IPS-20b (cell line): ENCODE results near the gene MCF2L.
"Not testable (repeated sequence)": the region's sequence is repeated elsewhere in the genome, so short reads cannot be mapped to it uniquely, and the experiment has no call there.

ENCODE experiments used
- H3K27ac ChIP-seq: one replicate; pipeline ENCODE4 v1.5.1; 2013; ENCODE audit warnings: low read length
- H3K27me3 ChIP-seq: 2 replicates; pipeline ENCODE4 v1.6.1; 2013; ENCODE audit warnings: mild to moderate bottlenecking, low read length, inconsistent platforms; ENCODE audit not compliant: insufficient read depth
- H3K36me3 ChIP-seq: 2 replicates; pipeline ENCODE4 v1.6.1; 2013; ENCODE audit warnings: low read depth, mild to moderate bottlenecking, inconsistent platforms, low read length, moderate library complexity; ENCODE audit not compliant: insufficient read depth
- H3K4me1 ChIP-seq: 2 replicates; pipeline ENCODE4 v1.6.1; 2013; ENCODE audit warnings: mild to moderate bottlenecking, control low read depth, inconsistent platforms, low read length, moderate library complexity; ENCODE audit not compliant: insufficient read depth
- H3K4me3 ChIP-seq: 2 replicates; pipeline ENCODE4 v1.5.1; 2013; ENCODE audit warnings: mild to moderate bottlenecking, low read length, inconsistent platforms
- H3K9ac ChIP-seq: 2 replicates; pipeline ENCODE4 v1.6.1; 2013; ENCODE audit warnings: low read depth, mild to moderate bottlenecking, inconsistent platforms, low read length, moderate library complexity
- H3K9me3 ChIP-seq: 2 replicates; pipeline ENCODE4 v1.6.1; 2013; ENCODE audit warnings: mild to moderate bottlenecking, low read depth, low read length, inconsistent platforms; ENCODE audit not compliant: insufficient read depth

MCF2L gene

GRCh38 chr13:113076681-113077401 lies 107.8 kb downstream of the MCF2L start:
- no peak overlapping the region for H3K4me3 ChIP-seq
- no peaks in the 10 kb centered on the region for H3K9me3 ChIP-seq
- H3K4me1 ChIP-seq, result no peaks in the 10 kb centered on the region
- no peak overlapping the region for H3K9ac ChIP-seq
- peaks cover 5% of the 10 kb centered on the region; the same call in 1 of the 2 replicates for H3K36me3 ChIP-seq
- H3K27ac ChIP-seq, result no peak overlapping the region
- H3K27me3 ChIP-seq, result no peaks in the 10 kb centered on the region

DNA sequence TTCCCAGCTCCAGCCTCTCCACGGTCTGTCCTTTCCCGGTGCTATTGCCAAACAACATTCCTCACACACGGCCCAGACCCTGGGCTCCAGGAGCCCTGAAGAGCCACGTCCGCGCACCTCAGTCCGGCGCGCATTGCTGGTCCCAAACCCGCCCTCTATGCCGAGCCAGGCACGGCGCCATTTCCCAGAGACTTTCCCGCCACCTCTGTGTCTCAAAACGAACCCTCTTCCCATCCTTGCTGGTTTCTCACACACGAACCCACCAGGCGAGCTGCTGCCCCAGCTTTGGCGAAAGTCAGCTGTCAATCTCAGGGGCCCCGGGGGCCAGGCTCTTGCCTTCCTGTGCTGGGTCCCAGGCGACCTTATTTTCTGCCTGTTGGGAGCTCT lies 108.5 kb downstream of the MCF2L start:
- Histone ChIP-seq H3K4me1 (no peaks in the 10 kb centered on the region), H3K4me3 (no peak overlapping the region), H3K27ac (no peak overlapping the region), H3K36me3 (peaks cover 5% of the 10 kb centered on the region; the same call in 1 of the 2 replicates), H3K9me3 (no peaks in the 10 kb centered on the region), H3K27me3 (no peaks in the 10 kb centered on the region), H3K9ac (no peak overlapping the region)

DNA sequence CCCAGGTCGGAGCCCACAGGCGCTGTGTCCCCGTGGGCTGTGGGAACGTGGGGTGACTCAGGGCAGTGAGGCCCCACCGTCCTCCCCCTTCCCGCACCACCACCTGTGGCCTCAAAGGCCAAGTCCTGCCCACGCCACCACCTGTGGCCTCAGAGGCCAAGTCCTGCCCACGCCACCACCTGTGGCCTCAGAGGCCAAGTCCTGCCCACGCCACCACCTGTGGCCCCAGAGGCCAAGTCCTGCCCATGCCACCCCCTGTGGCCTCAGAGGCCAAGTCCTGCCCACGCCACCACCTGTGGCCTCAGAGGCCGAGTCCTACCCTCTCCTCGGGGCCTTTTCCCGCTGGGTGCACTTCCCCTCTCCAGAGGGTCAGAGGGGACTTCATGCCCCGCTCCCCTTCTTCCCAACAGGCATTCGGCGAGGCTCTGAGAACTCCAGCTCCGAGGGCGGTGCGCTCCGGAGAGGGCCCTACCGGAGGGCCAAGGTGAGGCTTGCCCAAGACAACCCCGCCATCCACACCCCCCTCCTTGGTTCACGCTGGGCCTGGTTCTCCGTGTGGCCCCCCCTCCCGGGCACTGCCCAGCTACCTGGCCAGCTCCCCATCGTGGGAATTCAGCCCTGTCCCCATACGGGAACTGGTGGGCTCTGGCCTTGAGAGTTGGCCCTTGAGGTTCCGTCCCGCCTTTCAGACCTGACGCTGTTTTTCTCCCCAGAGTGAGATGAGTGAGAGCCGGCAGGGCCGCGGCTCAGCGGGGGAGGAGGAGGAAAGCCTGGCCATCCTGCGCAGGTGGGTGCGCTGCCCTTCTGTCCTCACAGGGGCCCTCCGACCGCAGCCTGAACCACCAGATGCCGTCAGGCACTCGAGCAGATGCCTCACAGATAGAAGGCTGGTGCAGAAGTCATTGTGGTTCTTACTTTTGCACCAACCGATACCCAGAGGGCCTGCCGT lies 109.2 kb downstream of the MCF2L start:
- Histone ChIP-seq H3K27ac (no peak overlapping the region), H3K4me1 (no peaks in the 10 kb centered on the region), H3K9me3 (no peaks in the 10 kb centered on the region), H3K9ac (no peak overlapping the region), H3K4me3 (no peak overlapping the region), H3K36me3 (peaks cover 5% of the 10 kb centered on the region; the same call in 1 of the 2 replicates), H3K27me3 (no peaks in the 10 kb centered on the region)

DNA sequence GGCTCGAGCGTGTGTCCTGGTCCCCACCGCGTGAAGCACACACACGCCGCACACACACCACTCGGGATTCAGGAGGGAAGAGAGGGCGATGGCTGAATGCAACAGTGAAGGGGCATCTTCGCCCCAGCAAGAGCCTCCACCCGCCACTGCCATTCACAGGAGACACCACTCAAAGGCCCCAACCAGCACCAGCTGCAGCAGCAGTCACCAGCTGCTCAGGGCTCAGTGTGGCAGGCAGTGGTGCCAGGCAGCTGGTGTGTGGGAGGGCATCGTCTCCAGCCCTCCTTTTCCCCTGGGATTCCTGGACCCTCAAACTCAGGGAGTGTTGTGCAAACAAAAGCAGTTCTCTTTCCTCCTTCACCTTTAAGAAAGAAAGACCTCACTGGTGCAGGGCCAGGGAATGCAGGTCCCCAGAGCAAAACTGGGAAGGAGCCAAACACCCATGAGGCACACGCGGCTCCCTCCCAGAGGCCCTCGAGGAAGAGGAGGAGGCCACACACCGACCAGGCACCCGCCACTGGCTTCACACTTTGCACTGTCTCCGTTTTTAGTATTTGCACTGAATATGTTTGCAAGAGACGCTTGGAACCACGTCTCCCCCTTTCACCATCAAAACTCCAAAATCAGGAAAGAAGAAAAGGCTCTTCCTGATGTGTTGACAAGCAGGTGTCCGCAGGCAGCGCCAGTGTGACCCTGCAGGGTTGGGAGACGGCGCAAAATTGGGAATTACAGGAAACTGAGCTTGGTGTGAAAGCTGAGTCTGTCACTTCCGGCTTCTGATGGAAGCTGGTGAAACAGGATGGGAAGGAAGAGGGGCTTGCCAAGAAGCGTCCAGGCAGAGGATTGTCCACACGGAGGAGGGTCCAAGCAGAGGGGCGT lies 110.1 kb downstream of the MCF2L start:
- no peak overlapping the region for H3K4me3 ChIP-seq
- H3K27me3 ChIP-seq, result no peaks in the 10 kb centered on the region
- peaks cover 5% of the 10 kb centered on the region; the same call in 1 of the 2 replicates for H3K36me3 ChIP-seq
- H3K4me1 ChIP-seq, result no peaks in the 10 kb centered on the region
- no peak overlapping the region for H3K27ac ChIP-seq
- no peaks in the 10 kb centered on the region for H3K9me3 ChIP-seq
- H3K9ac ChIP-seq, result no peak overlapping the region

DNA sequence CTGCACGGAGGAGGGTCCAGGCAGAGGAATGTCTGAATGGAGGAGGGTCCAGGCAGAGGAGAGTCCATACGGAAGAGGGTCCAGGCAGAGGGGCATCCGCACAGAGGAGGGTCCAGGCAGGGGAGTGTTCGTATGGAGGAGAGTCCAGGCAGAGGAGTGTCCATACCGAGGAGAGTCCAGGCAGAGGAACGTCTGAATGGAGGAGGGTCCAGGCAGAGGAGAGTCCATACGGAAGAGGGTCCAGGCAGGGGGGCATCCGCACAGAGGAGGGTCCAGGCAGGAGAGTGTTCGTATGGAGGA lies 110.7 kb downstream of the MCF2L start:
- H3K36me3 ChIP-seq, H3K27ac ChIP-seq, H3K4me1 ChIP-seq, H3K4me3 ChIP-seq, H3K9me3 ChIP-seq, H3K27me3 ChIP-seq, H3K9ac ChIP-seq: not testable (repeated sequence)

DNA sequence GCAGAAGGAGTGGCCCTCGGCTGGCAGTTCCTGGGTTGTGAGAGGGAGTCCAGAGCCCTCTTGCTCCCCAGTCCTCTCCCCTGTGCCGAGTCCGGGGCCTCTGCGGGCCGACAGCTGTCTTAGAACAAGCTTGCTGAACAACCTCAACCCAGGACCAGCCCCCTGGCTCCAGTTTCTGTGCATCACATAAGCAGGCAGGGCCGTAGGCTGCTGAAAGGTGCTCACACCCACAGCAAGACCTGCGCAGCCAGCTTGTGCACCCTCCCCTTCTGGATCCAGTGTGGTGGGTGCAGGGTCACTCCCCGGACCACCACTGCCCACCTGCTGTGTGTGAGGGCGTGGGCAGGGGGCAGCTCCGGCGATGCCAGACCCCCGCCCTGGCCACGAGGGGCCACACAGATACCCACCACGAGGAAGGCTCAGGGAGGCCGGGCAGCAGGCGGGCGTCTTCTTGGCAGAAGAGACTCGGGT lies 111.4 kb downstream of the MCF2L start:
- no peaks in the 10 kb centered on the region for H3K4me1 ChIP-seq
- no peaks in the 10 kb centered on the region for H3K27me3 ChIP-seq
- H3K9me3 ChIP-seq, result no peaks in the 10 kb centered on the region
- H3K4me3 ChIP-seq, result no peak overlapping the region
- H3K27ac ChIP-seq, result no peak overlapping the region
- no peak overlapping the region for H3K9ac ChIP-seq
- H3K36me3 ChIP-seq, result peaks cover 5% of the 10 kb centered on the region; the same call in 1 of the 2 replicates

DNA sequence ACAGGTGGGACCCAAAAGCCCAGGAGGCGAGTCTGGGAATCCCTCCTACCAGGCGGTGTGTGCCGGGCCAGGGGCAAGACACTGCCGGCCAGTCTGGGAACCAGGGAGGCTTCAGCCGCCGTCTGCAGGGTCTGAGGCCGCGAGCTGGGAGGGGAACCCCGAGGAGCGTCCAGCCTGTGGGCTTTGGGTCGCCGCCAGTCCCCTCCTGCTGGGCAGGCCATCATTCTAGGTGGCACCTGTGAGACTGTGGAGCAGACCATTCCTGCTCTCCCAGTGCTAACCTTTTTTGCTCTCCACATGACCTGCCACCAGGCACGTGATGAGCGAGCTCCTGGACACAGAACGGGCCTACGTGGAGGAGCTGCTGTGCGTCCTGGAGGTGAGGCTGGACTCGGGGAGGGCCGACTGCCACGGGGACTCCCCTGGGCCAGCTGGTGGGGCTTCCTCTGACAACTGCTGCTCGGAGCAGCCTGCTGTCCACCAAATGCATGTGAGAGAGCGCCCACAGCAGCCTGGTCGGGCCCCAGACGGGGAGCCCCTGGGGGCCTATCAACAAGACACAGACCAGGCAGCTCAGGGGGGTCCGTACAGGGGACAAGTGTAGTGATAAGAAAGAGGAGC lies 112.0 kb downstream of the MCF2L start:
- Histone ChIP-seq H3K36me3 (peaks cover 5% of the 10 kb centered on the region; the same call in 1 of the 2 replicates), H3K9ac (no peak overlapping the region), H3K4me3 (no peak overlapping the region), H3K27me3 (no peaks in the 10 kb centered on the region), H3K27ac (no peak overlapping the region), H3K9me3 (no peaks in the 10 kb centered on the region), H3K4me1 (no peaks in the 10 kb centered on the region)

- Histone ChIP-seq H3K4me1 (no peaks in the 10 kb centered on the region), H3K9ac (no peak overlapping the region), H3K9me3 (no peaks in the 10 kb centered on the region), H3K27ac (no peak overlapping the region), H3K4me3 (no peak overlapping the region), H3K27me3 (no peaks in the 10 kb centered on the region), H3K36me3 (0 out of 2 replicates have a peak, but pooled peaks cover 8% of the 10 kb centered on the region)
Measured at GRCh38 chr13:113082198-113083021, 113.4 kb downstream of the MCF2L start.

GRCh38 chr13:113083022-113083373 lies 114.0 kb downstream of the MCF2L start:
- Histone ChIP-seq H3K27me3 (no peaks in the 10 kb centered on the region), H3K4me3 (no peak overlapping the region), H3K27ac (no peak overlapping the region), H3K9me3 (no peaks in the 10 kb centered on the region), H3K4me1 (no peaks in the 10 kb centered on the region), H3K9ac (no peak overlapping the region), H3K36me3 (0 out of 2 replicates have a peak, but pooled peaks cover 5% of the 10 kb centered on the region)

DNA sequence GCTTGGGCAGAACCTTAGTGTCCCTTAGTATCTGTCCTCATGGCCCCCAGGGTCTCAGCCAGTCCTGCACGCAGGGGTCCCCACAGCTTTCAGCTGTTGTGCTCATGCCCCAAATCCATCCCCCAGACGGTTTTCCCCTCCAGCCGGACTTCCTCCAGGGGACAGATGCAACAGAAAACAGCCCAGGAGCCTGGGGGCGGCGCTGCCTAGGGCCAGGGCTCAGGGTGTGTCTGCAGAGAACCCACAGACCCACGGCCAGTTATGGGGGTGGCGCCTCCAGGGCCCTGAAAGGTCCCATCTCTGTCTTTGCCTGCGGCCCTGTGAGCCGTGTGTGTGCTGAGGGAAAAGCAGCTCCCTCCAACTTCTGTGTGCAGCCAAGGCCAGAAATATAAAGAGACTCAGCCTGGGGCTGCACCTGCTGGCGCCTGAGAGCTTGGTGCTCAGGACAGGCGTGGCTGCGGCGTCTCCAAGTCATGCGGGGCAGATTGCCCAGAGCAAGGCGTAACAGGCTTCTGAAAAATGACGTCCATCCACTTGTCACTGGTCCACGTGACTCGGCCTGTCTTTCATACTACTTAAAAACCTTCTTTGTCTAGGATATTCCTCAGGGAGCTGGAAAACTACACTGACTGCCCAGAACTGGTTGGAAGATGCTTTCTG lies 114.5 kb downstream of the MCF2L start:
- H3K4me3 ChIP-seq, result no peak overlapping the region
- H3K27me3 ChIP-seq, result no peaks in the 10 kb centered on the region
- H3K4me1 ChIP-seq, result no peaks in the 10 kb centered on the region
- H3K36me3 ChIP-seq, result 0 out of 2 replicates have a peak, but pooled peaks cover 5% of the 10 kb centered on the region
- H3K9me3 ChIP-seq, result no peaks in the 10 kb centered on the region
- no peak overlapping the region for H3K27ac ChIP-seq
- no peak overlapping the region for H3K9ac ChIP-seq
